Measurements from ENCODE around the gene PLCB1.

- TF ChIP-seq STAT1 (IDR thresholded peaks at IDR 0.05; ENCODE audit: unreplicated experiment) (no peak), EZH2 (IDR thresholded peaks at IDR 0.05; ENCODE audit: low read depth, unreplicated experiment) (no peak), CREB1 (CRISPR knock-in tag; IDR thresholded peaks at IDR 0.05; ENCODE audit: low read depth) (no peak), JUNB (IDR thresholded peaks at IDR 0.05; ENCODE audit: unreplicated experiment) (no peak), EZH2phosphoT487 (IDR thresholded peaks at IDR 0.05; ENCODE audit: unreplicated experiment) (no peak), ETS1 (IDR thresholded peaks at IDR 0.05) (no peak), NANOG (IDR thresholded peaks at IDR 0.05; ENCODE audit: borderline replicate concordance) (no peak), POLR2AphosphoS5 (IDR thresholded peaks at IDR 0.05; ENCODE audit: low read depth) (no peak), ZNF114 (CRISPR knock-in tag; IDR thresholded peaks at IDR 0.05) (no peak), ZNF331 (CRISPR knock-in tag; IDR thresholded peaks at IDR 0.05; ENCODE audit: low read depth) (no peak)
- TF ChIP-seq, protein P1, sequence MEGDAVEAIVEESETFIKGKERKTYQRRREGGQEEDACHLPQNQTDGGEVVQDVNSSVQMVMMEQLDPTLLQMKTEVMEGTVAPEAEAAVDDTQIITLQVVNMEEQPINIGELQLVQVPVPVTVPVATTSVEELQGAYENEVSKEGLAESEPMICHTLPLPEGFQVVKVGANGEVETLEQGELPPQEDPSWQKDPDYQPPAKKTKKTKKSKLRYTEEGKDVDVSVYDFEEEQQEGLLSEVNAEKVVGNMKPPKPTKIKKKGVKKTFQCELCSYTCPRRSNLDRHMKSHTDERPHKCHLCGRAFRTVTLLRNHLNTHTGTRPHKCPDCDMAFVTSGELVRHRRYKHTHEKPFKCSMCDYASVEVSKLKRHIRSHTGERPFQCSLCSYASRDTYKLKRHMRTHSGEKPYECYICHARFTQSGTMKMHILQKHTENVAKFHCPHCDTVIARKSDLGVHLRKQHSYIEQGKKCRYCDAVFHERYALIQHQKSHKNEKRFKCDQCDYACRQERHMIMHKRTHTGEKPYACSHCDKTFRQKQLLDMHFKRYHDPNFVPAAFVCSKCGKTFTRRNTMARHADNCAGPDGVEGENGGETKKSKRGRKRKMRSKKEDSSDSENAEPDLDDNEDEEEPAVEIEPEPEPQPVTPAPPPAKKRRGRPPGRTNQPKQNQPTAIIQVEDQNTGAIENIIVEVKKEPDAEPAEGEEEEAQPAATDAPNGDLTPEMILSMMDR (conservative IDR thresholded peaks at IDR 0.05; ENCODE audit: low read depth in 2 of 2), result no peak
- TF ChIP-seq, protein P2, sequence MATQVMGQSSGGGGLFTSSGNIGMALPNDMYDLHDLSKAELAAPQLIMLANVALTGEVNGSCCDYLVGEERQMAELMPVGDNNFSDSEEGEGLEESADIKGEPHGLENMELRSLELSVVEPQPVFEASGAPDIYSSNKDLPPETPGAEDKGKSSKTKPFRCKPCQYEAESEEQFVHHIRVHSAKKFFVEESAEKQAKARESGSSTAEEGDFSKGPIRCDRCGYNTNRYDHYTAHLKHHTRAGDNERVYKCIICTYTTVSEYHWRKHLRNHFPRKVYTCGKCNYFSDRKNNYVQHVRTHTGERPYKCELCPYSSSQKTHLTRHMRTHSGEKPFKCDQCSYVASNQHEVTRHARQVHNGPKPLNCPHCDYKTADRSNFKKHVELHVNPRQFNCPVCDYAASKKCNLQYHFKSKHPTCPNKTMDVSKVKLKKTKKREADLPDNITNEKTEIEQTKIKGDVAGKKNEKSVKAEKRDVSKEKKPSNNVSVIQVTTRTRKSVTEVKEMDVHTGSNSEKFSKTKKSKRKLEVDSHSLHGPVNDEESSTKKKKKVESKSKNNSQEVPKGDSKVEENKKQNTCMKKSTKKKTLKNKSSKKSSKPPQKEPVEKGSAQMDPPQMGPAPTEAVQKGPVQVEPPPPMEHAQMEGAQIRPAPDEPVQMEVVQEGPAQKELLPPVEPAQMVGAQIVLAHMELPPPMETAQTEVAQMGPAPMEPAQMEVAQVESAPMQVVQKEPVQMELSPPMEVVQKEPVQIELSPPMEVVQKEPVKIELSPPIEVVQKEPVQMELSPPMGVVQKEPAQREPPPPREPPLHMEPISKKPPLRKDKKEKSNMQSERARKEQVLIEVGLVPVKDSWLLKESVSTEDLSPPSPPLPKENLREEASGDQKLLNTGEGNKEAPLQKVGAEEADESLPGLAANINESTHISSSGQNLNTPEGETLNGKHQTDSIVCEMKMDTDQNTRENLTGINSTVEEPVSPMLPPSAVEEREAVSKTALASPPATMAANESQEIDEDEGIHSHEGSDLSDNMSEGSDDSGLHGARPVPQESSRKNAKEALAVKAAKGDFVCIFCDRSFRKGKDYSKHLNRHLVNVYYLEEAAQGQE (IDR thresholded peaks at IDR 0.05; ENCODE audit: unreplicated experiment), result no peak
- TF ChIP-seq, protein P3, sequence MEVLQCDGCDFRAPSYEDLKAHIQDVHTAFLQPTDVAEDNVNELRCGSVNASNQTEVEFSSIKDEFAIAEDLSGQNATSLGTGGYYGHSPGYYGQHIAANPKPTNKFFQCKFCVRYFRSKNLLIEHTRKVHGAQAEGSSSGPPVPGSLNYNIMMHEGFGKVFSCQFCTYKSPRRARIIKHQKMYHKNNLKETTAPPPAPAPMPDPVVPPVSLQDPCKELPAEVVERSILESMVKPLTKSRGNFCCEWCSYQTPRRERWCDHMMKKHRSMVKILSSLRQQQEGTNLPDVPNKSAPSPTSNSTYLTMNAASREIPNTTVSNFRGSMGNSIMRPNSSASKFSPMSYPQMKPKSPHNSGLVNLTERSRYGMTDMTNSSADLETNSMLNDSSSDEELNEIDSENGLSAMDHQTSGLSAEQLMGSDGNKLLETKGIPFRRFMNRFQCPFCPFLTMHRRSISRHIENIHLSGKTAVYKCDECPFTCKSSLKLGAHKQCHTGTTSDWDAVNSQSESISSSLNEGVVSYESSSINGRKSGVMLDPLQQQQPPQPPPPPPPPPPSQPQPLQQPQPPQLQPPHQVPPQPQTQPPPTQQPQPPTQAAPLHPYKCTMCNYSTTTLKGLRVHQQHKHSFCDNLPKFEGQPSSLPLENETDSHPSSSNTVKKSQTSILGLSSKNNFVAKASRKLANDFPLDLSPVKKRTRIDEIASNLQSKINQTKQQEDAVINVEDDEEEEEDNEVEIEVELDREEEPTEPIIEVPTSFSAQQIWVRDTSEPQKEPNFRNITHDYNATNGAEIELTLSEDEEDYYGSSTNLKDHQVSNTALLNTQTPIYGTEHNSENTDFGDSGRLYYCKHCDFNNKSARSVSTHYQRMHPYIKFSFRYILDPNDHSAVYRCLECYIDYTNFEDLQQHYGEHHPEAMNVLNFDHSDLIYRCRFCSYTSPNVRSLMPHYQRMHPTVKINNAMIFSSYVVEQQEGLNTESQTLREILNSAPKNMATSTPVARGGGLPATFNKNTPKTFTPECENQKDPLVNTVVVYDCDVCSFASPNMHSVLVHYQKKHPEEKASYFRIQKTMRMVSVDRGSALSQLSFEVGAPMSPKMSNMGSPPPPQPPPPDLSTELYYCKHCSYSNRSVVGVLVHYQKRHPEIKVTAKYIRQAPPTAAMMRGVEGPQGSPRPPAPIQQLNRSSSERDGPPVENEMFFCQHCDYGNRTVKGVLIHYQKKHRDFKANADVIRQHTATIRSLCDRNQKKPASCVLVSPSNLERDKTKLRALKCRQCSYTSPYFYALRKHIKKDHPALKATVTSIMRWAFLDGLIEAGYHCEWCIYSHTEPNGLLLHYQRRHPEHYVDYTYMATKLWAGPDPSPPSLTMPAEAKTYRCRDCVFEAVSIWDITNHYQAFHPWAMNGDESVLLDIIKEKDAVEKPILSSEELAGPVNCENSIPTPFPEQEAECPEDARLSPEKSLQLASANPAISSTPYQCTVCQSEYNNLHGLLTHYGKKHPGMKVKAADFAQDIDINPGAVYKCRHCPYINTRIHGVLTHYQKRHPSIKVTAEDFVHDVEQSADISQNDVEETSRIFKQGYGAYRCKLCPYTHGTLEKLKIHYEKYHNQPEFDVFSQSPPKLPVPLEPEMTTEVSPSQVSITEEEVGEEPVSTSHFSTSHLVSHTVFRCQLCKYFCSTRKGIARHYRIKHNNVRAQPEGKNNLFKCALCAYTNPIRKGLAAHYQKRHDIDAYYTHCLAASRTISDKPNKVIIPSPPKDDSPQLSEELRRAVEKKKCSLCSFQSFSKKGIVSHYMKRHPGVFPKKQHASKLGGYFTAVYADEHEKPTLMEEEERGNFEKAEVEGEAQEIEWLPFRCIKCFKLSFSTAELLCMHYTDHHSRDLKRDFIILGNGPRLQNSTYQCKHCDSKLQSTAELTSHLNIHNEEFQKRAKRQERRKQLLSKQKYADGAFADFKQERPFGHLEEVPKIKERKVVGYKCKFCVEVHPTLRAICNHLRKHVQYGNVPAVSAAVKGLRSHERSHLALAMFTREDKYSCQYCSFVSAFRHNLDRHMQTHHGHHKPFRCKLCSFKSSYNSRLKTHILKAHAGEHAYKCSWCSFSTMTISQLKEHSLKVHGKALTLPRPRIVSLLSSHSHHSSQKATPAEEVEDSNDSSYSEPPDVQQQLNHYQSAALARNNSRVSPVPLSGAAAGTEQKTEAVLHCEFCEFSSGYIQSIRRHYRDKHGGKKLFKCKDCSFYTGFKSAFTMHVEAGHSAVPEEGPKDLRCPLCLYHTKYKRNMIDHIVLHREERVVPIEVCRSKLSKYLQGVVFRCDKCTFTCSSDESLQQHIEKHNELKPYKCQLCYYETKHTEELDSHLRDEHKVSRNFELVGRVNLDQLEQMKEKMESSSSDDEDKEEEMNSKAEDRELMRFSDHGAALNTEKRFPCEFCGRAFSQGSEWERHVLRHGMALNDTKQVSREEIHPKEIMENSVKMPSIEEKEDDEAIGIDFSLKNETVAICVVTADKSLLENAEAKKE (CRISPR knock-in tag; IDR thresholded peaks at IDR 0.05), result no peak
Observed at GRCh38 chr20:8335059-8335458, 203.0 kb downstream of the PLCB1 start.
